M059J (cell line): ENCODE data around the gene MYO1D. TPM values are rescaled to one million over a fixed set of nuclear protein-coding genes. Genes with fewer than 3 reads are reported as not detected.
"Not testable (repeated sequence)": the region's sequence is repeated elsewhere in the genome, so short reads cannot be mapped to it uniquely, and the experiment has no call there.

Experiments used
- DNase-seq: peaks from one replicate; pipeline ENCODE4 v3.0.0-alpha.2; 2012; ENCODE audit warnings: low read depth
- total RNA-seq: library from RNA; depleted of rRNA; stranded (reverse); fragments of >200 nt; shearing (Covaris generic); gene quantifications from 2 replicates; pipeline ENCODE4 v1.2.3, GENCODE V29; 2014

MYO1D gene
- total RNA-seq, 1 experiment from 2014 or later = 1.8 TPM

DNA sequence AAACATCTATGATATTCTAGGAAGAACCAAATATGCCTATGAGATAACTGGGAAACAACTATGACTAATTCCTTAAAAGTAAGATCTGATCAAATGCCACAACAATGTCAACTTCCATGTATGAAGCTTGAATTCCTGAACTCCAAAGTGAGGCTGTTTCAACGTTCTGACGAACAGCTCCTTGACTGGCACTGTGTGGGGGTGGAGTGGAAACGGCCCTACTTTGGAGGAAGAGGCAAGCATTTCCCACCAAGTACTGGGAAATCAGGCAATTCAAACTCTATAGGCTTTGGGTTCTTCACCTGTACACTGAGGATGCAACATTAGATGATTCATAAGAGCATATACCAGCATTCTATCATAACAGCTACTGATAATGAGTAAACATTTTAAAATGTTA is 203.0 kb downstream of the MYO1D start:
- no peak for DNase-seq

DNA sequence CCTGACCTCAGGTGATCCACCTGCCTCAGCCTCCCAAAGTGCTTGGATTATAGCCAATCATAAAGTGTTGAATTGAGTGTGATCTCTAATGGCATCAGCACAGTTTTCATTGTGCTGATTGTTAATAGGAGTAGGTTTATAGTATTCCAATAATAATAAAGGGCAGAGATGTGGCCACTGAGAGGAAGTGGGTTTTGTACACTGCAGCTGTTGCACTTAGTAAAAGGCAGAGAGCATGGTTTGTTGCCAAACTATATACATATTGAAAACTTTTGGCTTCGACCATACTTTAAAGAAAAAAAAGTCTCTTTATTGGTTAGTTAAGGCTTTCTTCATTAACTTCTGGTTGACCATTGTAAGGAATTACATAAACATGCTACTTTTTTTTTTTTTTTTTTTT is 204.2 kb downstream of the MYO1D start:
- no peak for DNase-seq

DNA sequence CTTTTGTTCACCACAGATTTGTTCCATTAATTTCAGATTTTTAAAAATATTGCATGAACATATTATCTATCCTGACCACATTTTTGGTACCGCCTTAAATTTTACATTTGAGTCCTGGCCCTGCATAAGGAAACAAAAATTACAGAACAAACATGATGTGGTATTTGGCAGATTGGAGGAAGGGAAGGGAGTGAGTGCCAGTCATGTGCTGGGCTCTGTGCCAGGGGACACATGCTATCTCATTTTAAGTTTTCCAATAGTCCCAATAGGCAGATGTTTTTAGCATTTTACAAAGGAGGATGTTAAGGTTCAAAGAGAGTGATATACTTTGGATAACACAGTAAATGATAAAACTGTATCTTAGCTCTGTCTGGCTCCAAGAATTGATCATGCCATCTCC is 205.0 kb downstream of the MYO1D start:
- DNase-seq = no peak

DNA sequence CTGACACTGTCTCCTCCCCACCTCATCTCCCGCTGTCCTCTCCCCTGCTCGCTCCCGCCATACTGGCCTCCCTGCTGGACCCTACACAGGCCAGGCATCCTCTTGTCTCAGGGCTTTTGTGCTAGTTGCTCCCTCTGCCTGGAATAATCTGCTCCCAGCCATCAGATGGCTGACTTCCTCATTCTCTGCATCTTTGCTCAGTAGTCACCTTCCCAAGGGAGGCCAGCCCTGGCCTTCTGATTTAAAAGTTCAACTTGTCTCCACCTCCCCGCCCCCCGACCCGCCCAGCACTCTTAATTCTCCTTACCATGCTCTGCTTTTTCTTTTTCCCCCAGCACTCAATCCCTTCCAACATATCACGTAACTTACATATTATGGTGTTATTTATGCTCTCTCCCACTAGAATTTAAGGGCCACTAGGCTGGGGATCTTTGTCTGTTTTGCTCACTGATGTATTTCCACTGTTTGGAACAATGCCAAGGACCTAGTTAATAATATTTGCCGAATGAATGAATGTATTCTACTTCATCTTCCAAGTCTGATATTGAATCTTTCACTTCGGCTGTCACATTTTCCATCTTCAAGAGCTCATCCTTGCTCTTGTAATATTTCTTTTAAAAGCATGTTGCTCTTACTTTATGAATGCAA is 211.9 kb downstream of the MYO1D start:
- no peak for DNase-seq

DNA sequence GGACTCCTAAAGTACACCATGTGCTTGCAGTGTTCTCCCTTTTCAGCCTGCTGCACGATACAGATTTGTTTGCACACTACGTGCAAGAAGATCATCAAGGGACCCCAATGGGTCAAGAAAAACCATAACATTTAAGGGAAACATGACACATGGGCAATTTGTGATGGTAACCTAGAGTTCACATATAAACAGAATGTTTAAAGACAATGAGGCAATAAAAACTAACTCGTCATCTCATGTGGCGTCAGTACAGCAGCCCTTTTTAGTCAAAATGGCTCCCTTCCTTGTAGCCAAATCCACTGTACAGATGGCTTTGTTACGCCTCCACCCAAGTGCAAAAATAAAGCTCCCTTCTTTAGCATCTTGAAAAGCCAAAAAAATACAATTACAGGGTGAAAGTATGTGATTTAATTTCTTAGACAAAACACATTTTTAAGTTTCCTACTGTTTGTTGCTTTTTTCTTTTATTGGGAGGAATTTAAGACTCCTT is 216.4 kb downstream of the MYO1D start:
- no peak for DNase-seq

DNA sequence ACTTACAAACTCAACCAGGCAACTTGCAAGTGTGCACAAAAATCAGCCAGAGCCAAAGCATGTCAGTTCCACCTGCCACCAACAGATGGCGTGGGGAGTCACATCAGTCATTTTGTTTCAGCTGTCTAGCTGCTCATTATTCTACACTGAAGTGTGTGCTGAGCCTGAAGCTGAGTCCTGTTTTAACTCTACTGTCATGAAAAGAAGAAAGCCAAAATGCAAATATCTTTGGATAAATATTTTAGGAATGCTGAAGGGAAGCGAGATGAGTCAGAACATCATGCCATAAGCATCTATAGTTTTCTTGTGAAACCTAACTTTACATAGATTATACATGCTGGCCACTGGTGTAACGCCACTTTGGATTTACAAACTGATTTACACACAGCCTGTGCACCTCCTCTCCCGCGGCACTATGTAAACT is 217.5 kb downstream of the MYO1D start:
- peak; percentile 43 for DNase-seq

DNA sequence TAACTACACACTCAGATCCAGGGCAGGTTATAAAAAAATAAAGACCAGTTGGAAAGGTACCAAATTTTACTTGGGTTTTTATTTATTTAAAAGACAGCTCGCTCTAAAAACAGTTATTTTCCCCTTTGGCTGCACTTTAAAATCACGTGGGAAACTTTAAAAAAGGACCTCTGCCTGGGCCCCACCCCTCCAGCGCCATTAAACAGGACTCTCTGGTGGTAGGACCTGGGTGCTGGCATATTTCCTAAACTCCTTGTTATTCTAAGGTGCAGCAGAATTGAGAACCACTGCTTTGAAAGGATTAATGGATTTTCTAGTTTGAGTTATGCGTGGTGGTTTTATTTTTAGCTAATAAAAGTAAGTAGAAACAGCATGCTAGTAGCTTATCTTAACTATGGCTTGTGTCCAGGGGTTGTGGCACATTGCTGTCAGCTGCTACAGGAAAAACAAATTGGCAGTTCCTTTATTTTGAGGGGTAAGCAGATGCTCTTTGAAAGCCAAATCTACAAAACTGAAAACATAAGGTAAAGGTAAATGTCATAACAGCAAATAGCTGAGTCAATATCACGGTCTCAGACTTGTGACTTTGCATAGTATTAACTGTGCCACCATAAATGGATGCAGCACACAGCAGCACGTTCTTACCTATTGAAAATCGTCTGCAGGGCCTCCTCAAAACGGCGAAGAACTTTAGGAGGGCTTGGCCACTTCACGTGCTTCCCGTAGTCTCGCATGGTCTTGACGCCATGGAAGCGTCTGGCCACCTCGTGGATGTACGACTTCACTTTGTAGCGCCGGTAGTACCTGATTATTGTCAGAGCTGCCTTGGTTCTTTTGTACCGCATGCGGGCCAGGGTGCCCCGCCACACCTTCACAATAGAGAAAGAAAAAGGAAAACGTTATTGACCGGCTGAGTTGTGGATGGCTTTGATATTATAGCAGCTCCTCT is 218.2 kb downstream of the MYO1D start:
- DNase-seq = no peak

DNA sequence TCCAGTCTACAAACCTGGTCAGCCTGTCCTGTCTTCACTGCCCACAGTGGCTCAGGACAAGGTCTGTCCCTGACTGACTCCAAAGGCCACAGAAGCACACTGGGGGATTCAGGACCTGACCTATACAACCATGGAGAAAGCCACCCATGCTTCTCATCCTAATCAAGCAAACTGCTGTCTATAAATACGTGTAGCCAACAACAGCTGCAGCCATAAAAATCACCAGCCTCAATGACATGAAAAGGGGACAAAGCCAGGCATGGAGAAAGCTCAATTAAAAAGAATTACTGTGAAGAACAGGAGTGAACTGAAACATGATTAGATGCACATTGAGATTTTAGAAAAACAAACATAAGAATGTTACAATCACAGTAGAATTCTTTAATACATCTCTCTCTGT is 220.0 kb downstream of the MYO1D start:
- DNase-seq = no peak

DNA sequence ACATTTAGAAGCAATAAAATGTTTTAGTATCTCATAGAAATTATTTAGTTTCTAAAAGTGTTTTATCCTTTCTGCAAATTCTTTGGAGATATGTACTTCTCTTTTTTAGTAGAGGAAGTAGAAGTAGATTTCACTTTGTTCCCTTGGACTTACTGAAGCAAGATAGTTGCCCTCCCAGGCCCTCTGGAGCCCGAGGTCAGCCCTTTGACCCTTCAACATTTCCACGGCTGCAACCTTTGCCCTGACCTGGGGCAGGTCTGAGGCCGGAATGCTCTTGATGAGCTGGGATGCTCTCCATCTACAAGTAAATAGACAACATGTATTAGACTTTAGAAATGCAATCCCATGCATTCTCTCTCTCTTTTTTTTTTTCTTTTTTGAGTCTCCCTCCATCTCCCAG is 222.6 kb downstream of the MYO1D start:
- DNase-seq = no peak

DNA sequence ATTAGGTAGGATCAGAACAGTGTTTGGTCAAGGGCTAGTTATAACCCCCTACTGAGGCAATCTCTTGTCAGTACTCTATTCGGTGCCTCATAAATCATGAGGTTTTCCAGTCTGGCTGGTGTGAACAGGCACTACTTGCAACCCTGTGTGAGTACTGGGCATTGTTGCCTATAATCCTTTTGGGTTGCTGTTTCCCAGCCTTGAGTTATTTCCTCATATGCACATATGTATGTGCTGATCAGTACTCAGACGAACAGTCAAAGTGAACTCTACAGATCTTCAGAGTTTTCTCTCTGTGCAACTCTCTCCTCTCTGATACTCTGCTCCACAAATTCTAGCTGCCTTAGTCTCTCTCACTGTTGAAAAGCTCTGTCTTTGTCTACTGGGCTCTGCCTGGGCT is 225.8 kb downstream of the MYO1D start:
- no peak for DNase-seq

DNA sequence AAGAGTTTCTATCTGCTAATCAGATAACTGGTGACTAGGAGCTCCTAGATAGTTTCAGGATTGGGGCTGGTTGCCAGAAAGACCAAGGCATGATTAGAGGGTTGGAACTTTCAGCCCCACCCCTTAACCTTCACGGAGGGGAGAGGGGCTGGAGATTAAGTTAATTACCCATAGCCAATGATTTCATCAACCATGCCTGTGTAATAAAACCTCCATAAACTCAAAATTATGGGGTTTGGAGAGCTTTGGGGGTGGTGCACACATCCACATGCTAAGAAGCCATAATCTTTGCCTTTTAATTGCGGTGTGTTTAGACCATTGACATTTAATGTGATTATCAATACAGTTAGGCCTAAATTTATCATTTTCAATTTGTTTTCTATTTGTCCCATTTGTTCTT is 228.5 kb downstream of the MYO1D start:
- DNase-seq = no peak

DNA sequence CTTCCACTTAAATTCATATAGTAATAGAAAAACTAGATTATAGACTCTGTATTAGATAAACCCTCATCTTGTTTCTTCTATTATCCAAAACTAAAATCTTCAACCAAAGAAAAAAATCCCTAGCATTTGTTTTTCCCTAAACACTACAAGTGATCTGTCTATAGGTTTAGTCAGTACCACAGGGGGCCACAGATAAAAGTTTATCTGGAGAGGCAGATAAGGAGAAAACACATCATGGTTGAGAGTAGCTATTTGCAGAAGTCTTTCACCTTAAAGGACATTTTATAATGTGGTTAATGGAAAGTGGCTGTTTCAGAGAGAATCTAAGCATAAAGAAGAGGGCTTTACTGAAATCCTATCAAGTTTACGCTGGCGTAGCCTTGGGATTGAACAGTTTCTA is 230.0 kb downstream of the MYO1D start:
- no peak for DNase-seq

DNA sequence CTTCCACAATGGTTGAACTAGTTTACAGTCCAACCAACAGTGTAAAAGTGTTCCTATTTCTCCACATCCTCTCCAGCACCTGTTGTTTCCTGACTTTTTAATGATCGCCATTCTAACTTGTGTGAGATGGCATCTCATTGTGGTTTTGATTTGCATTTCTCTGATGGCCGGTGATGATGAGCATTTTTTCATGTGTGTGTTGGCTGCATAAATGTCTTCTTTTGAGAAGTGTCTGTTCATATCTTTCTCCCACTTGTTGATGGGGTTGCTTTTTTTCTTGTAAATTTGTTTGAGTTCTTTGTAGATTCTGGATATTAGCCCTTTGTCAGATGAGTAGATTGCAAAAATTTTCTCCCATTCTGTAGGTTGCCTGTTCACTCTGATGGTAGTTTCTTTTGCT is 235.4 kb downstream of the MYO1D start:
- DNase-seq = not testable (repeated sequence)

DNA sequence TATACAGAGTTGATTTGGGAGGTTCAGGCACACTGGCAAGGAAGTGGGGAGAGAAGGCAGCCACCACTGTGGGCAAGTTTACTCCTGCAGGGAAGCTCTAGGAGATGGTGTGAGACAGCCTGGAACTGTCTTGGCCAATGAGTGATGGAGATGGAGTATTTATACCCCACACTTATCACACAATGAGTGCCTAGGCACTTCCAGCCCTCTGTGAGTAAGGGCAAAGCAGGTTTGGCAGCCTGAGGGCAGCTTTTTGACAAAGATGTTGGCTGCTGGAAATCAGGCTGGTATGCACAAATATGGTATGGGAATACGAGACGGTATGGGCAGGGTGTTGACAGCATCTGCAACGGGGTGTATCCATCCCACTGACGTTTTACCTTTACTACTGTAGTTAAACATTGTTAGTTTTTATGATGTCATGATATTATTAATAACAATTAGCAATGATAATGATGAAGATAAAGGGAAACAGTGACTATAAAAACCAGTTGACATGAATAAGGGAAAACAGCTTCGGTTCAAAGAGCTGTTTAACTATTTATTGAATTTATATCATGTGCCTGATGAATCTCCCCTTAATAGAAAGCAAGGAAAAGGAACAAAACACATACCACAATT is 240.2 kb downstream of the MYO1D start:
- DNase-seq = no peak

DNA sequence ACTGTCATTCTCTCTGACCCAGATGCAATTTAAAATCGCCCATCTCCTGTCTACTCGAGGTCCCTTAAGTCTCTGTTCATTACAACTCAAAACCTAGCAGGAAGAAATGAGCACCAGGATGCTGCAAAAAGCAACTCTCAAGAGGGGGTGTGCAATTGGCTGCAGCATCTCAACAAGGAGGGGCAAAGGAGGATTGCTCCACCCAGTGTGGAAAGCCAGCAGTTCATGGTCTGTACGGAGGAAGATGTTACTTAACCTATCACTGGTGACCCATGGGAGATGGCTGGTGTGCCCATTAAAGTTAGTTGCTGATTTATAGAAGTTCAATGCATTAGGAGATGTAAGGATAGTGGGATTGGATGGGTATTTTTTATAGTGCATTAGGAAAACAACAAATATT is 242.8 kb downstream of the MYO1D start:
- no peak for DNase-seq

DNA sequence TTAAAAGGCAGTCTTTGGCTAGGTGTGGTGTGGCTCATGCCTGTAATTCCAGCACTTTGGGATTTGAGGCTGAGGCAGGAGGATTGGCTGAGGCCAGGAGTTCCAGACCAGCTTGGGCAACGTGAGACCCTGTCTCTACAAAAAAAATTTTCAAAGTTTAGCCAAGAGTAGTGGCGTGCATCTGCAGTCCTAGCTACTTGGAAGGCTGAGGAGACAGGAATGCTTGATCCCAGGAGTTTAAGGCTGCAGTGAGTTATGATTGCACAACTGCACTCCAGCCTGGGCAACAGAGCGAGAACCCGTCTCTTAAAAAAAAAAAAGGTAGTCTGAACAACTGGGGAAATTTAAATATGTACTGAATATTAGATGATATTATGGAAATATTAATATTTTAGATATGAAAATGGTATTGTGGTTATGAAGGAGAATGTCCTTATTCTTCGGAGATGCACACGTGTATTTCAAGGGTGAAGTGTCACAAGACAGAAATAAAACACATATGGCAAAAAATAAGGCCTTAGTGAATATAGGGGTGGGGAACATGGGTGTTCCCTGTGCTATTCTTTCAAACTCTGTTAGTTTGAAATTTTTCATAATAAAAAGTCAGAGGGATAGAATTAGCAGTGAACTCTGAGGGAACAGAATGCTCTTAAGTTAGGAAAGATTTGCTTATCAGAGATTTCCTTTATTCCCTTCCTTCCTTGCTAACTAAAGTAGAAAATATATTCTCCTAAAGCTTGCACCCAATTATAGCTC is 245.4 kb downstream of the MYO1D start:
- no peak for DNase-seq

DNA sequence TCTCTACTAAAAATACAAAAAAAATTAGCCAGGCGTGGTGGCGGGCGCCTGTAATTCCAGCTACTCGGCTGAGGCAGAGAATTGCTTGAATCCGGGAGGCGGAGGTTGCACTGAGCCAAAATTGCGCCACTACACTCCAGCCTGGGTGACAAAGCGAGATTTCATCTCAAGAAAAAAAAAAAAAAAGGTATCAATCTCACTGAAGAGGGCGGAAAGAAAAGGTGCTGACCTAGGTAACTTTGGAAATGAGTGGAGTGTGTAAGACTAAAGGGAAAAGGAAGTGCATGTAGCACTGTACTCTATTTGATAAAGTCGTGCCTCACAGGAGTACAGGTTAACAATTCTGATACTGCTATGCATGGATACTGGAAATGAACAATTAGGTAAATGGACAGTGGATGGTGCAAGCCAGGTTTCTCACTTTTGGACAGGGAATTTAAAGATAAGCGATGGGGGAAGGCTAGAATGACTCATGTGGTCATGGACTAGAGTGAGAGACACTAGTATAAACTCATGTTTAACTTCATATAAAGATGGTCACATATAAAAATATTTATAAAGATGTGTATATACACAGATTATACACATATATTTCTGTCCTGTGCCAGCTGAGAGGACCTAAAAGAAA is 247.2 kb downstream of the MYO1D start:
- DNase-seq = peak; percentile 6

DNA sequence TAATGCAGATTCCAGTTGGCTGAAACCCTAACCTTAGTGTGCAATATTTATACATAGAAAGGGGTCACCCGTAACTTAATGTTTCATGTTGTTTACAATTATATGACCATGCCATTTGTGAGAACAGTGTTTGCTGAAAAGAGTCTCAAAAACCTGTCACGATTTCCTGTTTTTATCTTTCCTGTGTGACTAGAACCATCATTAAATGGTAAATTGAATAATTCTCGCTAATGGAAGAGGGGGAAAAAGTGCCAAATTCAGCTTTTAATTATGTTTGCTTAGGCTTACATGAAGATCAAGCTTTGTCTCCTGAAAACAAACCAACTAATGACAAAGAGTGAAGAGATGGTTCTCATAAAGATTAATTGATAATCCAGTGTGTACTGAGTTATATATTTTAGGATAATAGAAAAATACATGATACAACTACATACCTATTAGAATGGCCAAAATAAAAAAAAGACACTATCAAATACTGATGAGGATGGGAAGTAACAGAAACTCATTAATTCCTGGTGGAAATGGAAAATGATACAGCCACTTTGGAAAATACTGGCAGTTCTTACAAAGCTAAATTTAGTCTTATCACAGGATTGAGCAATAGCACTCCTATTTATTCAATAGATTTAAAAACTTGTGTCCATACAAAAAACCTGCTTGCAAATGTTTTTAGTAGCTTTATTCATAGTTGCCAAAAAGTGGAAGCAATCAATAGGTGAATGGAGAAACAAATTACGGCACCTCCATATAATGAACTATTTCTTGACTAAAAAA is 248.5 kb downstream of the MYO1D start:
- DNase-seq = no peak

DNA sequence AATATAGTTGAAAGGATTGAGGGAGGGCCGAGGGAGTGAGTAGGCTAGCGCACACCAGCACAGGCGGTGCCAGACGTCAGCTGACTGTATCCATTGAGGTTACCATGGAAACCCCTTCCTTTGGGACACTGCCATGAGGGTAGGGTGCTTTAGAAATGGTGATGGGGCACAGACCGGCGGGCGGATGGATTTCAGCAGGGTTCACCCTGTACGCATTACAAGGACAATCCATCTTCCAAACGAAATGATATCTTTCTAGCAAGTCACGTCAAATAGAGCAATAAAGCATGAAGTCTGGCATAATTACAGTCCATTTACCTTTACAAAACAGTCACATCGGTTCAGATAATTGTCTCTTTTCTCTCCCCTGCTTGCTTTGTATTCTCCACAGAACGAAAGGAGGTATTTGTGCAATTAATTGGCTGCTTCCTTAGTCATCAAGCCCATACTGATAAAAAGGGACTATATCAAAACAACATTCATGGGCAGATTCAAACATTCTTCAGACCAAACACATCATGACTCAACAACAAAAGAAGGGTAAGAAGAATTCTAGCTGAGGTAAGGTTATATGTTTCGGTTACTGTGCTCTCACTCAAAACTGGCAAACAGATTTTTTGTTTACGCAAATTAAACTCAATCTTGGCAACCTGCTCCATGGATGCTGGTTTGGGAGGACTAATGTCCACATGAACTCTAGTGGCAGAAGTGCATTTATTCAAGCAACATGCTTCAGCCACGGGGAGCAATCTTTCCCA is 249.5 kb downstream of the MYO1D start:
- DNase-seq = peak; percentile 62

DNA sequence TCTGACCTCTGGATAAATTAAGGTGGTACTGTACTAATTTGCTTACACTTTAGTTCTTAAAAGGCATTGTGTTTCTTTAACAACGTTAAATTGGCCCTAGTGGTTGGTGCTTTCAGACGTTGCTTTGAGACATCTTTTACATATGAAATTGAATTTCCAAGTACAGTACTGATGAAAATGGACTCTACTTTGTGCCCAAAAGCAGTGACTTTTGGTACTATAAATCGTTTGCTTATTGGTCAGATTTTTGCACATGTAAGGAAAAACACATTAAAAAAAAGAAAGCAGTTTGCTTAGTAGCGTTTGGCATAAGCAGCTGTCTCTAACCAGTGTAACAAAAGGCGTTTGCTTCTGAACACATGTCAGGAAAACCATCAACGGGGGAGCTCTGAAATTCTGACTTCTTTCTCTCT is 250.5 kb downstream of the MYO1D start:
- no peak for DNase-seq
